ENCODE results near the gene ADAMTSL1.

DNA sequence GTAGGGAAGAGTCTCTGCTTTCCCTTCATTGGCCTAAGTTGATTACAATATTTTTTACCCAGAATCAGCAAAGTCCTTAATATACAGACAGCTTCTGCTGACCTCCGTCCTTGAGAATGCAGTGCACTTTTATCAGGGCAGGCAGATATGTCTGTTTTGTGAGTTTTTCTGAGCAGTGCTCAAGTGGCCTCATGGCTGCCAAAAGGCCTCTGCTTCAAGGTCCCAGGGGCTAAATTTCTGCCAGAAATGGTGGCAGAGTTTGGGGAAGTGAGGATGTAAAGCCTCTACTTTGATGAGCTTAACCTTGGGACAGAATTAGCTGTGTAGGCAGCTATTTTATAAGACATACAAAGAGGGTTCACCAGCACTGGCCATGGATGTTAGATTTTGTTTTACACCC lies 275.8 kb downstream of the ADAMTSL1 start:
- TF ChIP-seq, protein P1, sequence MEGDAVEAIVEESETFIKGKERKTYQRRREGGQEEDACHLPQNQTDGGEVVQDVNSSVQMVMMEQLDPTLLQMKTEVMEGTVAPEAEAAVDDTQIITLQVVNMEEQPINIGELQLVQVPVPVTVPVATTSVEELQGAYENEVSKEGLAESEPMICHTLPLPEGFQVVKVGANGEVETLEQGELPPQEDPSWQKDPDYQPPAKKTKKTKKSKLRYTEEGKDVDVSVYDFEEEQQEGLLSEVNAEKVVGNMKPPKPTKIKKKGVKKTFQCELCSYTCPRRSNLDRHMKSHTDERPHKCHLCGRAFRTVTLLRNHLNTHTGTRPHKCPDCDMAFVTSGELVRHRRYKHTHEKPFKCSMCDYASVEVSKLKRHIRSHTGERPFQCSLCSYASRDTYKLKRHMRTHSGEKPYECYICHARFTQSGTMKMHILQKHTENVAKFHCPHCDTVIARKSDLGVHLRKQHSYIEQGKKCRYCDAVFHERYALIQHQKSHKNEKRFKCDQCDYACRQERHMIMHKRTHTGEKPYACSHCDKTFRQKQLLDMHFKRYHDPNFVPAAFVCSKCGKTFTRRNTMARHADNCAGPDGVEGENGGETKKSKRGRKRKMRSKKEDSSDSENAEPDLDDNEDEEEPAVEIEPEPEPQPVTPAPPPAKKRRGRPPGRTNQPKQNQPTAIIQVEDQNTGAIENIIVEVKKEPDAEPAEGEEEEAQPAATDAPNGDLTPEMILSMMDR (IDR thresholded peaks at IDR 0.05; ENCODE audit: poor library complexity, severe bottlenecking), result no peak
- no peak for TF ChIP-seq RAD21 (conservative IDR thresholded peaks at IDR 0.05)

All from neural cell (in vitro differentiated cells).